Measurements from ENCODE around the gene SPEF2. TPM values are rescaled to one million over a fixed set of nuclear protein-coding genes. Genes with fewer than 3 reads are reported as not detected.

SPEF2 gene
- total and polyA plus RNA-seq, 2 of the 13 experiments (the other 11 are each of a cell fraction or from before 2014, with no cell fraction given): 1.5 to 2.3 TPM

DNA sequence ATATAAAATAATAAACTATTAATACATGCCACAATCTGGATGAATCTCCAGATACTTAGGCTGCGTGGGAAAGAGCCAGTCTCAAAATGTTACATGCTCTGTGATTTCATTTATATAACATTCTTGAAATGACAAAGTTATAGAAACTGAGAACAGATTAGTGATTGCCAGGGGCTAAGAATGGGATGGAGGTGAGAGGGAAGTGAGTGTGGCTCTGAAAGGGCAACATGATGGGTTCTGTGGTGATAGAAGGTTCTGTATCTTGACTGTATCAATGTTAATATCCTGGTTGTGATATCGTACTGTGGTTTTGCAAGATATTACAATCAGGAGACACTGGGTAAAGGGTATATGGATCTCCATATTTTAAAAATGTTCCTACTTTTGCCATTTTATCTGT lies 50.7 kb downstream of the SPEF2 start:
- Histone ChIP-seq H3K36me3 (replicated peaks in 1 of 2; ENCODE audit: control insufficient read depth in 1 of 2, insufficient read depth in 2 of 2, low read length in 2 of 2) (no peaks in the 10 kb centered on the region), H3K4me3 (replicated peaks in 1 of 3; ENCODE audit: insufficient read depth in 1 of 3, low read depth in 2 of 3, low read length in 3 of 3) (no peak overlapping the region), H3K9ac (ENCODE audit: insufficient read depth, low read depth, low read length) (no peak overlapping the region), H2AFZ (ENCODE audit: low read length) (no peak overlapping the region), H3K27ac (ENCODE audit: extremely low read length, insufficient read depth, low read length) (no peak overlapping the region), H3K27me3 (ENCODE audit: control insufficient read depth in 1 of 2, insufficient read depth in 2 of 2, low read length in 2 of 2) (no peaks in the 10 kb centered on the region), H3K79me2 (ENCODE audit: insufficient read depth, low read length) (no peaks in the 10 kb centered on the region), H3K4me1 (ENCODE audit: insufficient read depth, low read length) (no peaks in the 10 kb centered on the region), H3K9me3 (ENCODE audit: low read length) (no peaks in the 10 kb centered on the region), H4K20me1 (ENCODE audit: insufficient read depth, low read length) (no peaks in the 10 kb centered on the region), H3K4me2 (ENCODE audit: low read depth, low read length) (no peak overlapping the region)
- BruUV-seq (replicated peaks): no TSS peak
- FAIRE-seq (no peak), ATAC-seq (no peak), DNase-seq (ENCODE audit: low spot score) (no peak)
- WGBS (ENCODE audit: low lambda C conversion rate): 80% methylated on average over 2 of the region's 2 CpGs
- intact Hi-C loops (cut with micrococcal nuclease; ENCODE audit: unreplicated experiment) (no loop called here), in situ Hi-C loops (cut with HindIII; ENCODE audit: extremely low pct_ligation_motif_present, low pct_unique_long_range_greater_than_20kb) (no loop called here)
- CTCF ChIA-PET (ENCODE audit: low intra/inter-chr PET ratio, low total read pairs): no interaction called here
- POLR2A ChIA-PET: no interaction called here
- TF ChIP-seq TMF1 (CRISPR knock-in tag; IDR thresholded peaks at IDR 0.05; ENCODE audit: low read depth): no peak

DNA sequence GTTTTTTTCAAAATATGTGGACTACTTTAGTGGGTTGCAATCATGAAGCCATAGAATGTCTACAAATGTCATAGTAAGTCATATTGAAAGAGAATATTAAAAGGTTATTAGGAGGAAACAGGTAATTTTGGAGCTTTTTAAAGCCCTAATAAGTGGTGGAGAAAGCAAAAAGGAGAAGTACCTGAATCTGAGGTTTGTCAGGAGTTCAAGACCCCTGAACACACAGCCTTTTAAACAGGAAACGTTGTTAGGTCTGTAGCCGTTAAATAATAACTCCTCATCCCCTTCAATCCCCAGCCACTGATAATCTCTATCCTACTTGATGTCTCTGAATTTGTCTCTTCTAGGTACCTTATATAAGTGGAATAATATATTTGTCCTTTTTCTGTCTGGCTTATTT lies 51.1 kb downstream of the SPEF2 start:
- no TSS peak for BruUV-seq (replicated peaks)
- Histone ChIP-seq H3K4me1 (ENCODE audit: insufficient read depth, low read length) (no peaks in the 10 kb centered on the region), H4K20me1 (ENCODE audit: insufficient read depth, low read length) (no peaks in the 10 kb centered on the region), H3K9ac (ENCODE audit: insufficient read depth, low read depth, low read length) (no peak overlapping the region), H3K9me3 (ENCODE audit: low read length) (no peaks in the 10 kb centered on the region), H2AFZ (ENCODE audit: low read length) (no peak overlapping the region), H3K79me2 (ENCODE audit: insufficient read depth, low read length) (no peaks in the 10 kb centered on the region), H3K27ac (ENCODE audit: extremely low read length, insufficient read depth, low read length) (no peak overlapping the region), H3K4me2 (ENCODE audit: low read depth, low read length) (no peak overlapping the region), H3K36me3 (replicated peaks in 1 of 2; ENCODE audit: control insufficient read depth in 1 of 2, insufficient read depth in 2 of 2, low read length in 2 of 2) (no peaks in the 10 kb centered on the region), H3K27me3 (ENCODE audit: control insufficient read depth in 1 of 2, insufficient read depth in 2 of 2, low read length in 2 of 2) (no peaks in the 10 kb centered on the region), H3K4me3 (replicated peaks in 1 of 3; ENCODE audit: insufficient read depth in 1 of 3, low read depth in 2 of 3, low read length in 3 of 3) (no peak overlapping the region)
- no peak for FAIRE-seq
- POLR2A ChIA-PET: no interaction called here
- 69% methylated on average over 2 of the region's 2 CpGs for WGBS (ENCODE audit: low lambda C conversion rate)
- CTCF ChIA-PET (ENCODE audit: low intra/inter-chr PET ratio, low total read pairs): no interaction called here
- DNase-seq (ENCODE audit: low spot score): no peak
- no peak for ATAC-seq
- in situ Hi-C loops (cut with HindIII; ENCODE audit: extremely low pct_ligation_motif_present, low pct_unique_long_range_greater_than_20kb) (no loop called here), intact Hi-C loops (cut with micrococcal nuclease; ENCODE audit: unreplicated experiment) (no loop called here)
- TF ChIP-seq, protein P1, sequence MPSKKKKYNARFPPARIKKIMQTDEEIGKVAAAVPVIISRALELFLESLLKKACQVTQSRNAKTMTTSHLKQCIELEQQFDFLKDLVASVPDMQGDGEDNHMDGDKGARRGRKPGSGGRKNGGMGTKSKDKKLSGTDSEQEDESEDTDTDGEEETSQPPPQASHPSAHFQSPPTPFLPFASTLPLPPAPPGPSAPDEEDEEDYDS (CRISPR knock-in tag; IDR thresholded peaks at IDR 0.05): no peak
- TF ChIP-seq, protein P2, sequence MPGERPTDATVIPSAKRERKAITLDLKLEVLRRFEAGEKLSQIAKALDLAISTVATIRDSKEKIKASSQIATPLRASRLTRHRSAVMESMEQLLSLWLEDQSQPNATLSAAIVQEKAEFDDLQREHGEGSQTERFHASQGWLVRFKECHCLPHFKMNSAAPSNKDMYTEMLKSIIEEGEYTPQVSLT (CRISPR knock-in tag; IDR thresholded peaks at IDR 0.05; ENCODE audit: borderline replicate concordance, low read depth): no peak
- TF ChIP-seq PHF5A (CRISPR knock-in tag; IDR thresholded peaks at IDR 0.05; ENCODE audit: low read depth, unreplicated experiment): no peak
- no peak for TF ChIP-seq FOXA1 (IDR thresholded peaks at IDR 0.05)
- TF ChIP-seq FOXA1 (CRISPR knock-in tag; IDR thresholded peaks at IDR 0.05): no peak
- no peak for TF ChIP-seq FOSL2 (CRISPR knock-in tag; IDR thresholded peaks at IDR 0.05)
- TF ChIP-seq NFE2 (CRISPR knock-in tag; IDR thresholded peaks at IDR 0.05): no peak
- TF ChIP-seq IRF2 (CRISPR knock-in tag; IDR thresholded peaks at IDR 0.05): no peak
- TF ChIP-seq, protein P3, sequence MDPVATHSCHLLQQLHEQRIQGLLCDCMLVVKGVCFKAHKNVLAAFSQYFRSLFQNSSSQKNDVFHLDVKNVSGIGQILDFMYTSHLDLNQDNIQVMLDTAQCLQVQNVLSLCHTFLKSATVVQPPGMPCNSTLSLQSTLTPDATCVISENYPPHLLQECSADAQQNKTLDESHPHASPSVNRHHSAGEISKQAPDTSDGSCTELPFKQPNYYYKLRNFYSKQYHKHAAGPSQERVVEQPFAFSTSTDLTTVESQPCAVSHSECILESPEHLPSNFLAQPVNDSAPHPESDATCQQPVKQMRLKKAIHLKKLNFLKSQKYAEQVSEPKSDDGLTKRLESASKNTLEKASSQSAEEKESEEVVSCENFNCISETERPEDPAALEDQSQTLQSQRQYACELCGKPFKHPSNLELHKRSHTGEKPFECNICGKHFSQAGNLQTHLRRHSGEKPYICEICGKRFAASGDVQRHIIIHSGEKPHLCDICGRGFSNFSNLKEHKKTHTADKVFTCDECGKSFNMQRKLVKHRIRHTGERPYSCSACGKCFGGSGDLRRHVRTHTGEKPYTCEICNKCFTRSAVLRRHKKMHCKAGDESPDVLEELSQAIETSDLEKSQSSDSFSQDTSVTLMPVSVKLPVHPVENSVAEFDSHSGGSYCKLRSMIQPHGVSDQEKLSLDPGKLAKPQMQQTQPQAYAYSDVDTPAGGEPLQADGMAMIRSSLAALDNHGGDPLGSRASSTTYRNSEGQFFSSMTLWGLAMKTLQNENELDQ (CRISPR knock-in tag; IDR thresholded peaks at IDR 0.05; ENCODE audit: borderline replicate concordance): no peak
- TF ChIP-seq PAX8 (CRISPR knock-in tag; IDR thresholded peaks at IDR 0.05; ENCODE audit: borderline replicate concordance): no peak
- TF ChIP-seq, protein P4, sequence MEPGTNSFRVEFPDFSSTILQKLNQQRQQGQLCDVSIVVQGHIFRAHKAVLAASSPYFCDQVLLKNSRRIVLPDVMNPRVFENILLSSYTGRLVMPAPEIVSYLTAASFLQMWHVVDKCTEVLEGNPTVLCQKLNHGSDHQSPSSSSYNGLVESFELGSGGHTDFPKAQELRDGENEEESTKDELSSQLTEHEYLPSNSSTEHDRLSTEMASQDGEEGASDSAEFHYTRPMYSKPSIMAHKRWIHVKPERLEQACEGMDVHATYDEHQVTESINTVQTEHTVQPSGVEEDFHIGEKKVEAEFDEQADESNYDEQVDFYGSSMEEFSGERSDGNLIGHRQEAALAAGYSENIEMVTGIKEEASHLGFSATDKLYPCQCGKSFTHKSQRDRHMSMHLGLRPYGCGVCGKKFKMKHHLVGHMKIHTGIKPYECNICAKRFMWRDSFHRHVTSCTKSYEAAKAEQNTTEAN (CRISPR knock-in tag; conservative IDR thresholded peaks at IDR 0.05): no peak
- TF ChIP-seq ZNF335 (CRISPR knock-in tag; IDR thresholded peaks at IDR 0.05): no peak
- TF ChIP-seq, protein P5, sequence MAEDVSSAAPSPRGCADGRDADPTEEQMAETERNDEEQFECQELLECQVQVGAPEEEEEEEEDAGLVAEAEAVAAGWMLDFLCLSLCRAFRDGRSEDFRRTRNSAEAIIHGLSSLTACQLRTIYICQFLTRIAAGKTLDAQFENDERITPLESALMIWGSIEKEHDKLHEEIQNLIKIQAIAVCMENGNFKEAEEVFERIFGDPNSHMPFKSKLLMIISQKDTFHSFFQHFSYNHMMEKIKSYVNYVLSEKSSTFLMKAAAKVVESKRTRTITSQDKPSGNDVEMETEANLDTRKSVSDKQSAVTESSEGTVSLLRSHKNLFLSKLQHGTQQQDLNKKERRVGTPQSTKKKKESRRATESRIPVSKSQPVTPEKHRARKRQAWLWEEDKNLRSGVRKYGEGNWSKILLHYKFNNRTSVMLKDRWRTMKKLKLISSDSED (CRISPR knock-in tag; IDR thresholded peaks at IDR 0.05): no peak
- no peak for TF ChIP-seq CBFB (CRISPR knock-in tag; IDR thresholded peaks at IDR 0.05)
